ENCODE measurements around the gene HOTAIR.

HOTAIR gene

GRCh38 chr12:53971129-53971528, 3.6 kb downstream of the HOTAIR start:
- Histone ChIP-seq H3K9me3 (ENCODE audit: severe bottlenecking) (no peaks in the 10 kb centered on the region), H3K36me3 (no peaks in the 10 kb centered on the region), H3K27ac (no peak overlapping the region), H3K27me3 (ENCODE audit: insufficient read depth, low read depth, severe bottlenecking) (no peaks in the 10 kb centered on the region), H3K4me3 (ENCODE audit: low read depth, low read length) (no peak overlapping the region)
- DNase-seq: no peak
- no peak for TF ChIP-seq CTCF (IDR thresholded peaks at IDR 0.05; ENCODE audit: low read depth, low read length)

GRCh38 chr12:53970451-53970850, 4.3 kb downstream of the HOTAIR start:
- no peak for DNase-seq
- Histone ChIP-seq H3K27me3 (ENCODE audit: insufficient read depth, low read depth, severe bottlenecking) (no peaks in the 10 kb centered on the region), H3K9me3 (ENCODE audit: severe bottlenecking) (no peaks in the 10 kb centered on the region), H3K36me3 (no peaks in the 10 kb centered on the region), H3K4me3 (ENCODE audit: low read depth, low read length) (no peak overlapping the region), H3K27ac (no peak overlapping the region)
- no peak for TF ChIP-seq CTCF (IDR thresholded peaks at IDR 0.05; ENCODE audit: low read depth, low read length)

- no peaks in the 10 kb centered on the region for H3K27me3 ChIP-seq (ENCODE audit: insufficient read depth, low read depth, severe bottlenecking)
- H3K36me3 ChIP-seq: no peaks in the 10 kb centered on the region
- DNase-seq: no peak
- no peak for TF ChIP-seq CTCF (IDR thresholded peaks at IDR 0.05; ENCODE audit: low read depth, low read length)
- no peaks in the 10 kb centered on the region for H3K9me3 ChIP-seq (ENCODE audit: severe bottlenecking)
- no peak overlapping the region for H3K27ac ChIP-seq
- H3K4me3 ChIP-seq (ENCODE audit: low read depth, low read length): no peak overlapping the region
Observed at GRCh38 chr12:53969588-53970259, 5.0 kb downstream of the HOTAIR start.

DNA sequence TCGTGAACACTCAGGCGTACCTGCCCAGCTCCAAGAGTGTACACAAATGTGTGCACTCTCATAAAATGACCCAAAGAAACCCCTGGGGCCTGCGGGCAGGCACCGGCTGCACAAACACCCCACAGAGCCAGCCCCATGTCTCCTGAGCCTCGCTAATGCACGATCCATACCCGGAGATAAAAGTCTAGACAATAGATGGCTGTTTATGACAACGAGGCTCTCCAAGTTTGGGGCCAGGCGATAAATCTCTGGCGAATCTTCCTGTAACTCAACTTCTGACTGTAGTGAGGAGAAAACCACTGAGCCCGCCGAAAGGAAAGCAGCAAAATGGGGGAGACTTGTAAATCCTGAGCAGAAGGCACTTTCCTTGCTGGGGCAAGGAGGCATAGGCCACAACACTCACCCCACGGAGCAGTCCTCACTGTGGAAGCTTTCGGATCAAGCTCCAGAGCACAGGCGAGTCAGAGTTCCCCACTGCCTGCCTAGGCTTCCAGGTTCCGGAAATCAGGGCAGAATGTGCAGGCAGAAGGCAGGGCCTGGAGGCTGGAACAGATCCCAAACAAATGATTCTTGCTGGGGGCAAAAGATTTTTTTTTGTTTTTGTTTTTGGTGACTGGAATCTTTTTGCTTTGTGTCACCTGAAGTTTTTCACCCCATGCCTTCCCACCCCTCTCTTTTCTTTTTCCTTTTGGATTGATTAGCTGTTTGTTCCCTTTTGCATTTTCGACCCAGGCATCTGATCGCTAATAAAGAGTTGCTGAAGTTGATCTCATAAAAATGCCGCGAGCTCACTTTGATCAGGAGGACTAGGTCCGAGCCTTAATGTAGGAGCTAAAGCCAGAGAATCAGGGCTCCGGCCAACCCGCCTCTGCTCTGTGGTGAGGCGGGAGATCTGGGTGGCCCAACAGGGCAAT, 6.3 kb downstream of the HOTAIR start:
- Histone ChIP-seq H3K27ac (no peak overlapping the region), H3K27me3 (ENCODE audit: insufficient read depth, low read depth, severe bottlenecking) (no peaks in the 10 kb centered on the region), H3K36me3 (no peaks in the 10 kb centered on the region), H3K4me3 (ENCODE audit: low read depth, low read length) (no peak overlapping the region), H3K9me3 (ENCODE audit: severe bottlenecking) (no peaks in the 10 kb centered on the region)
- DNase-seq: no peak
- TF ChIP-seq CTCF (IDR thresholded peaks at IDR 0.05; ENCODE audit: low read depth, low read length): no peak

DNA sequence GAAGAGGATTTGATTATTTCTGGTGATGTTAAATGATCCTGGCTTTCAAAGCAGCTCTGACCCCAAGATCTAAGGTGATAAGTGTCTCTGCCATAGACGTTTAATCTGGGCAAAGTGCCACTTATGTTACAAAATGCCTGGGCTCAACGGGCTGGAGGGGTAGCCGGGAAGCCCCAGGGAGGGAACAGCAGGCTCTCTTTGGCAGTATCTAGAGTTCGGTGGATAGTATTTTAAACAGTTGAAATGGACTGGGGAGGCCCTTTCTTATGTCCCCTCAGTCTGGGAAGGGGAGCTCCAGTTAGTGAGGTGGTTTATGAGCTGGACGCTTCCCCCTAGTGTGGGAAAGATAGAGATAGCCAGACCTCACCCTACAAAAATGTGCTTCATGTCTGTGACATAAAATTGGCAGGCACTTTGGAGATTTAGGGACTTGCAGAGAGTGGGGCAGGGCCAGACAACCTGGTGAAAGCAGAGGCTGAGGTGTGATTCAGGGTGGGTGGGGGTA, 7.3 kb downstream of the HOTAIR start:
- no peaks in the 10 kb centered on the region for H3K36me3 ChIP-seq
- H3K9me3 ChIP-seq (ENCODE audit: severe bottlenecking): no peaks in the 10 kb centered on the region
- no peak for TF ChIP-seq CTCF (IDR thresholded peaks at IDR 0.05; ENCODE audit: low read depth, low read length)
- H3K4me3 ChIP-seq (ENCODE audit: low read depth, low read length): no peak overlapping the region
- DNase-seq: no peak
- H3K27ac ChIP-seq: no peak overlapping the region
- H3K27me3 ChIP-seq (ENCODE audit: insufficient read depth, low read depth, severe bottlenecking): no peaks in the 10 kb centered on the region
